ENCODE measurements around the gene CAPRIN2.

CAPRIN2 gene

GRCh38 chr12:30764251-30764650, 9.5 kb upstream of the CAPRIN2 start:
- no peak overlapping the region for H3K4me3 ChIP-seq (ENCODE audit: control insufficient read depth, low read depth, low read length)
- DNase-seq (ENCODE audit: low read depth): no peak
- TF ChIP-seq CTCF (IDR thresholded peaks at IDR 0.05; ENCODE audit: control insufficient read depth, insufficient read depth, low read depth, low read length, missing control alignments): no peak

DNA sequence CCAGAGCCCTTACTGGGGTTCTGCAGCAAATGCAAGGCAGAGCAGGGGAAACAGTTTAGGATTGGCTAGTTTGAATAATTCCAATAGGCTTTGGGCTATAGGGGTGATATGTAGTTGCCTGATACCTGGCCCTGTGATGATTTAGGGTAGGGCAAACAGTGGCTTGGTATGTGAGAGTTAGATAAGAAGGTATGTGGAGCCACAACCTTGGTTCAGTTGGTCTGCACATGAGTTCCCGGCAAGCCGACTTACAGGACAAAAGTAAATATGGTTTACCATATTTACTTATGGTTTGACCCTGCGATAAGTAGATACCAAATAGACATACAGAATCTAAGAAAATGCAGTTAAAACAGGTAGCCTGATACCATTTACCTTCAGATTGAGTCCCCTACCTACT, 8.3 kb upstream of the CAPRIN2 start:
- no peak for TF ChIP-seq CTCF (IDR thresholded peaks at IDR 0.05; ENCODE audit: control insufficient read depth, insufficient read depth, low read depth, low read length, missing control alignments)
- no peak for DNase-seq (ENCODE audit: low read depth)
- no peak overlapping the region for H3K4me3 ChIP-seq (ENCODE audit: control insufficient read depth, low read depth, low read length)

GRCh38 chr12:30761730-30762129, 7.0 kb upstream of the CAPRIN2 start:
- DNase-seq (ENCODE audit: low read depth): no peak
- H3K4me3 ChIP-seq (ENCODE audit: control insufficient read depth, low read depth, low read length): no peak overlapping the region
- no peak for TF ChIP-seq CTCF (IDR thresholded peaks at IDR 0.05; ENCODE audit: control insufficient read depth, insufficient read depth, low read depth, low read length, missing control alignments)

DNA sequence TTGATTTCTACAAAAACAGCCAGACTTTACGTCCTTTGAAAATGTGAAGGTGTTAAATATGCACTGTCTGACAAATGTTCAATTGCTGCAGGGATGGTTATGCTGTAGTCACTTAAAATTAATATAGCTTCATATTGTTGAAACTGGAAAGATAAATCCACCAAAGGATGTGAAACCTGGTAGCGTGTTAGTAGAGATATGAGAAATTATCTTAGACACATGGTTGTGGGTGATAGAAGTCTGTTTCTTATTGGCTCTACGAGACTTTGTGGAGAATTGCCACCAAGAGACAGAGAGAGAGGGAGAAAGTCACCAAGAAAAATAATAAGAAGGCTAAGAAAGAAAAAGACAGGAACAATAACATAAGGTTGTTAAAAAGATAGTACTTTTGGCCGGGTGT, 2.6 kb upstream of the CAPRIN2 start:
- DNase-seq (ENCODE audit: low read depth): no peak
- no peak overlapping the region for H3K4me3 ChIP-seq (ENCODE audit: control insufficient read depth, low read depth, low read length)
- TF ChIP-seq CTCF (IDR thresholded peaks at IDR 0.05; ENCODE audit: control insufficient read depth, insufficient read depth, low read depth, low read length, missing control alignments): no peak

DNA sequence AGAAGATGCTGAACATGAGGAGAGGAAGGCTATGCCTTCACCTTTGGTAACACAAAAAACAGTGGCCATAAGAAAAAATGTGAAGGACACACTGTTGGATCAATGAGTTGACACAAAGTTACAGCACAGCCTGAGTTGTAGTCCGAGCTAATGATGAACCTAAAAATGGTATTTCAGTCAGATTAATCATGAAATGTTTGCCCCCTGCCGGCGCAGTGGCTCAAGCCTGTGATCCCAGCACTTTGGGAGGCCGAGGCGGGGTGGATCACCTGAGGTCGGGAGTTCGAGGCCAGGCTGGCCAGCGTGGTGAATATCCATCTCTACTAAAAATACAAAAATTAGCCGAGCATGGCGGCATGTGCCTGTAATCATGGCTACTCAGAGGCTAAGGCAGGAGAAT, 1.3 kb upstream of the CAPRIN2 start:
- no peak overlapping the region for H3K4me3 ChIP-seq (ENCODE audit: control insufficient read depth, low read depth, low read length)
- TF ChIP-seq CTCF (IDR thresholded peaks at IDR 0.05; ENCODE audit: control insufficient read depth, insufficient read depth, low read depth, low read length, missing control alignments): no peak

GRCh38 chr12:30755395-30755762, 628 bp upstream of the CAPRIN2 start:
- no peak for DNase-seq (ENCODE audit: low read depth)
- no peak for TF ChIP-seq CTCF (IDR thresholded peaks at IDR 0.05; ENCODE audit: control insufficient read depth, insufficient read depth, low read depth, low read length, missing control alignments)
- H3K4me3 ChIP-seq (ENCODE audit: control insufficient read depth, low read depth, low read length): peak overlapping the region; percentile 92

More for the DNA sequence above, 1.3 kb upstream of the CAPRIN2 start:
- no peak for DNase-seq (ENCODE audit: low read depth)

DNA sequence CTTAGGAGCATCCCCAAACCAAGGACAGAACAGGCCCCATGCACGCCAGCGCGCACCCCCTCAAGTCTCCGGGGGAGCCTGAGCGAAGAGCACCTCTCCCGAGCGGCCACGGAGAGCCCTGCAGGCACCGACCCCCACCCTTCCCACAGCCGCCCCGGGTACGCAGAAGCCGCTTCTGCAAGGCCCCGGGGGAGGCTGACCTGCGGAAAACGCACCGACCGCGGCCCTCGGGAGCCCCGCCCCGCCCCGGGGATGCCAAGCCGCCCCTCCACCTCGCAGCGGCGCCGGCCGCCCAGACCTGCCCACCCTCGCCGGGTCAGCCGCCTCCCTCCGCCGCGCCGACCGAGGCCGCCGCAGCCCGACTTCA, 385 bp downstream of the CAPRIN2 start:
- TF ChIP-seq CTCF (IDR thresholded peaks at IDR 0.05; ENCODE audit: control insufficient read depth, insufficient read depth, low read depth, low read length, missing control alignments): no peak
- DNase-seq (ENCODE audit: low read depth): no peak
- peak overlapping the region; percentile 92 for H3K4me3 ChIP-seq (ENCODE audit: control insufficient read depth, low read depth, low read length)

Data from AG09309 (cell line).